Activated gamma-delta T cell treated with Interleukin-2 at 50 U/mL for 16 hours (primary cell): ENCODE data around the gene CENPU.
"Not testable (repeated sequence)": the region's sequence is repeated elsewhere in the genome, so short reads cannot be mapped to it uniquely, and the experiment has no call there.

ENCODE experiments used
- DNase-seq: peaks from one replicate; pipeline ENCODE4 v3.0.0-alpha.2; 2020

CENPU gene

GRCh38 chr4:184660978-184661377 lies 72.9 kb downstream of the CENPU start:
- no peak for DNase-seq

- not testable (repeated sequence) for DNase-seq
Observed at GRCh38 chr4:184657820-184658219, 76.1 kb downstream of the CENPU start.

GRCh38 chr4:184657144-184657543 lies 76.8 kb downstream of the CENPU start:
- no peak for DNase-seq

- no peak for DNase-seq
Observed at GRCh38 chr4:184655889-184656869, 77.7 kb downstream of the CENPU start.

- no peak for DNase-seq
Observed at GRCh38 chr4:184653650-184654049, 80.2 kb downstream of the CENPU start.

GRCh38 chr4:184652681-184653080 lies 81.2 kb downstream of the CENPU start:
- not testable (repeated sequence) for DNase-seq

GRCh38 chr4:184651899-184652298 lies 82.0 kb downstream of the CENPU start:
- no peak for DNase-seq

- no peak for DNase-seq
Observed at GRCh38 chr4:184649971-184650855, 83.7 kb downstream of the CENPU start.

- DNase-seq = peak; percentile 94
Observed at GRCh38 chr4:184649026-184649970, 84.6 kb downstream of the CENPU start, which contains the start of the genes CASP3 and PRIMPOL. TSS of gene CASP3 (minus strand) at chr4:184649447. CDS start at chr4:184638453, 10,994 bp downstream. TSS of gene PRIMPOL (plus strand) at chr4:184649738. CDS start at chr4:184657141, 7,403 bp downstream.

GRCh38 chr4:184648313-184649025 lies 85.4 kb downstream of the CENPU start:
- peak; percentile 39 for DNase-seq

- DNase-seq = no peak
Observed at GRCh38 chr4:184648054-184648312, 85.9 kb downstream of the CENPU start.

- DNase-seq = no peak
Observed at GRCh38 chr4:184647266-184648053, 86.4 kb downstream of the CENPU start.

GRCh38 chr4:184645904-184646610 lies 87.8 kb downstream of the CENPU start:
- DNase-seq = no peak

- DNase-seq = no peak
Observed at GRCh38 chr4:184644553-184645307, 89.2 kb downstream of the CENPU start.
